Forelimb muscle (tissue), 1 donor: ENCODE results near the gene TNFSF12. TPM values are rescaled to one million over a fixed set of nuclear protein-coding genes. Genes with fewer than 3 reads are reported as not detected.

Source experiments
- DNase-seq: peaks from one replicate; pipeline ENCODE4 v3.0.0-alpha.2; 2013; ENCODE audit warnings: low read depth
- polyA plus RNA-seq: library from polyadenylated mRNA; unstranded; fragments of 120-200 nt; gene quantifications from one replicate; pipeline ENCODE4 v1.2.1, GENCODE V29; 2013; ENCODE audit not compliant: insufficient read length

TNFSF12 gene
- polyA plus RNA-seq, 1 donor, result 25.8 TPM

DNA sequence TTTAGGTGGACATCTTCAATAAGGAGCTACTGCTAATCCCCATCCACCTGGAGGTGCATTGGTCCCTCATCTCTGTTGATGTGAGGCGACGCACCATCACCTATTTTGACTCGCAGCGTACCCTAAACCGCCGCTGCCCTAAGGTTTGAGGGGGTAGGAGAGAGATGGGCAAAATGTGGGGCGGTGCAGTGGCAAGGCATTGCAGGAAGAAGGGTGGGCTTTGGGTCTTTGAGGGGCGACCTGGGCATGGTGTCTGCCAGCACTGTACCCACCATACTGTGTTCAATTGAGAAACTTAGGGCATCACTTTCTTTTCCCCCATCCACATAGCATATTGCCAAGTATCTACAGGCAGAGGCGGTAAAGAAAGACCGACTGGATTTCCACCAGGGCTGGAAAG lies 21.5 kb downstream of the TNFSF12 start:
- no peak for DNase-seq

DNA sequence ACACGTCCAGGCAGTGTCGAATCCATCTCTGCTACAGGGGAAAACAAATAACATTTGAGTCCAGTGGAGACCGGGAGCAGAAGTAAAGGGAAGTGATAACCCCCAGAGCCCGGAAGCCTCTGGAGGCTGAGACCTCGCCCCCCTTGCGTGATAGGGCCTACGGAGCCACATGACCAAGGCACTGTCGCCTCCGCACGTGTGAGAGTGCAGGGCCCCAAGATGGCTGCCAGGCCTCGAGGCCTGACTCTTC lies 23.4 kb downstream of the TNFSF12 start:
- no peak for DNase-seq

DNA sequence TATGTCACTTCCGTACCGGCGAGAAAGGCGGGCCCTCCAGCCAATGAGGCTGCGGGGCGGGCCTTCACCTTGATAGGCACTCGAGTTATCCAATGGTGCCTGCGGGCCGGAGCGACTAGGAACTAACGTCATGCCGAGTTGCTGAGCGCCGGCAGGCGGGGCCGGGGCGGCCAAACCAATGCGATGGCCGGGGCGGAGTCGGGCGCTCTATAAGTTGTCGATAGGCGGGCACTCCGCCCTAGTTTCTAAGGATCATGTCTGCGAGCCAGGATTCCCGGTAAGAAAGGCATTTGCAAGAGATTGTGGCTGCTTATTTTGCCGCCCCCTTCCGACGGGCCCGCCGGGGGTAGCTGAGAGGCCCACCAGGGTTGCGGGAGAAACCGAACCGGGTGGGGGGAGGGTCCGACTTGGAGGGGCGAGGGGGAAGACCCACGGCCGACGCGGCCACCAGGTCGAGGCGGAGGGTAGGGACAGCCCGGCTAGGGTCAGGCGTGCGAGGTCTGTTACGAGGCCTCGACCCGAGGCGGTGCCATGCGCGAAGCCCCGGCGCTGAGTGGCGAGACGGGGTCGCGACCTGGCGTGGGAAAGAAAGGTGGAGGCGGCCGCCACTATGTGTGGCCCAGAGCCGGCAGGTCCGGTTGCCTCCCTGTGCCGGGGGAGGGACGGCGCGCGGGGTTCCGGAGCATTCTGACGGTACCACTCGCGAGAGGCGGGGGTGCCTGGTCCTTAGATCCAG lies 23.9 kb downstream of the TNFSF12 start:
- peak; percentile 96 for DNase-seq

DNA sequence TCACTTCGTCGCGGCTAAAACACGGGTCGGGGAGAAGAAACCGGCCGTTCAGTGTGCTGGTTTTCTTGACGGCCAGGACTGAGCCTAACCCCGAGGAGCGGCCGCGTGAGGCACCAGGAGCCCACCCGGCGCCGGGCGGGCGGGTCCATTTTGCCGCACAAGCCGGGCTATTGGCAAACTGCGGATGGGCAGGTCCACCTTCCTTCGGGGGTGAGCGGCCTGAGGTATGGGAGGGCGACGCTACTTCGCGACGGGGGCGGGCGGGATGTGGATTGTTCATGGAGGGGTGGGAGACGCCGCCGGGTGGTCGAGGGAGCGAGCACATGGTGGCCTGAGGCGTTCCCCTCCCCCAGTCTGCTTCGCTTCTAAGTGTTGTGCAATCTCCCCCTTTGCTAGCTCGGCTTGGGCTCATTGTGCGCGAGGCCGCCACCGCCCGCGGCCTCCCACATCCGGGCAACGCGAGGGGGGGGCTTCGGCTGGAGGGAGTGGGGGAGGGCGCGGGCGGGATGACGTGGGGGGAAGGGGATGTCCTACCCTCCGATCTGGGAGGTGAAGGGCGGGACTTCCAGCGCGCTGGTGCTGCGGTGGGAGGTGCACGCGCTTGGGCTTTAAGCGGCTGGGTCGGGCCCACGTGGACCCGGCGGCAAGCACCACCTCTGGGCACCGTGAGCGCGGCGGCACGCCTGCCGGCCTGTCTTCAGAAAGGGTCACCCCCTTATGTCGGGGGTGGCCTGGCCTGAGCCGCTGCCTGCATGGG lies 24.6 kb downstream of the TNFSF12 start:
- DNase-seq, result no peak

DNA sequence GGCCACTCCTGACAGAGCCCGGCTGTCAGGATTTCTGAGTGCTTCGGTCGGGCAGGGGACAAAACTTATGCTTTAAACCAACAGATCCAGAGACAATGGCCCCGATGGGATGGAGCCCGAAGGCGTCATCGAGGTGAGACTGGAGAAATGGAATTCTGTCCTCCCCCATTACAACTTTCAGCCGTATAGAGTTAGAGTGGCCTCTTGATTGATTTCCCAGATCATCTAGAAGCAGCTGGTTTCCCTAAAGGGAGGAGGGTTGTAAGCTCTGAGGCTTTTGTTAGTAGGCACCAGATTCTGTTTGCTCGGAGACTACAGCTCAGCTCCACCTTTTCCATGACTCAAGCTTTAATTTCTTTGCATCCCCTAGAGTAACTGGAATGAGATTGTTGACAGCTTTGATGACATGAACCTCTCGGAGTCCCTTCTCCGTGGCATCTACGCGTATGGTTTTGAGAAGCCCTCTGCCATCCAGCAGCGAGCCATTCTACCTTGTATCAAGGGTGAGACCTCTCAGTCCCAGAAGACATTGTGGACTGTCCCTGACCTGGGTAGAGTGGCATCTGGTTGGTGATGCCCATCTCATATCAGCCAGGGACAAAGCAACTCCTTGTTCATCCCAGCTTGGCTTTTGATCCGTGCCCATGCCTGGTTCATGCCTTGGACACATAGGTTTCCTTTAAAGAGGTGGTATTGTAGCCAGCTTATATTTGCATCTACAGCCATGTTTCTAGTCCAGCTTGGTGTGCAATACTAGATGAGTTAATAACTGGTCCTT lies 25.5 kb downstream of the TNFSF12 start:
- DNase-seq, result no peak

DNA sequence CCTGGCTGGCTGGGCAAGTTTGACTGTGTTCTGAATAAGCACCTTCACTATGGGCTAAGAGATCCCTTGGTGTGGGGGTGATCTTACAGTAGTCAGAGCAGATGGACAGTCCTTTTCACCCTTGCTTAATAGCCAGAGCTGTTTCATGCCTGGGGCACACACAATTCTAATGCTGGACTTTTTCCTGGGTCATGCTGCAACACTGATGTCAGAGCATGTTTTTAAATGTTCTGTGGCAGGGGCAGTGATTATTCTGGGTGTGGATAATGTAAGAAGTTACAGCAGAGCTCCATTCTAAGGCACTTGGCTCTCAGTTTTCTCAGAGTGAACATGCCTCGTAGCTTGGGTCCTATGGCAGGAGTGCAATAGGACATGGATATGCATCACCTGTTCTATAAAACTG lies 26.6 kb downstream of the TNFSF12 start:
- DNase-seq, result no peak

DNA sequence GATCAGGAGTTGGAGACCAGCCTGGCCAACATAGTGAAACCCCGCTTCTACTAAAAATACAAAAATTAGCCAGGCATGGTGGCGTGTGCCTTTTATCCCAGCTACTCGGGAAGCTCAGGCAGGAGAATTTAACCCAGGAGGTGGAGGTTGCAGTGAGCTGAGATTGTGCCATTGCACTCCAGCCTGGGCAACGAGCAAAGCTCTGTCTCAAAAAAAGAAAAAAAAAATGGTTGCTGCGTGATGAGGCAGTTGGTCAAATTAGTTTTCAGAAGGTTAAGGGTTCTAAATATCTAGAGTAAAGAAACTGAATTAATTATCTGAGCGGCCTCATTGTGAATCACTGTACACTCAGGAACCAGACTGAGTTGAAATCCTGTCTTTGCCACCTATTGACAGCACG lies 27.1 kb downstream of the TNFSF12 start:
- DNase-seq, result no peak

DNA sequence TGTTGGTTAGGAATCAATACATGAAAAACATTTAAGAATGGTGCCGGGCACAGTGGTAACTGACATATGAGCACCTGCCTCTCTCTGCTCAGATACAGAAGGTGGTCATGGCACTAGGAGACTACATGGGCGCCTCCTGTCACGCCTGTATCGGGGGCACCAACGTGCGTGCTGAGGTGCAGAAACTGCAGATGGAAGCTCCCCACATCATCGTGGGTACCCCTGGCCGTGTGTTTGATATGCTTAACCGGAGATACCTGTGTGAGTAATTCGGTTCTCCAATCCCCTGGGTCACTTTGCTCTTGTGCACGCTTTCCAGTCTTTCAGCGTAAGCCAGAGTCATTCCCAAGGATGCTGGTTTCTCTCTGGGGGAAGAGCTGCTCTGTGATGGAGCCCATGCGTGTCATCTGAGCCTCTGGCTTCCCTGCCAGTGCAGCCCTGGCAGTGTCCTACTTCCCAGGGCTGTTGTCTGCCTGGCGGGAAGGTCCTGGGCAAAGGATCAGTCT lies 27.6 kb downstream of the TNFSF12 start:
- DNase-seq, result no peak

DNA sequence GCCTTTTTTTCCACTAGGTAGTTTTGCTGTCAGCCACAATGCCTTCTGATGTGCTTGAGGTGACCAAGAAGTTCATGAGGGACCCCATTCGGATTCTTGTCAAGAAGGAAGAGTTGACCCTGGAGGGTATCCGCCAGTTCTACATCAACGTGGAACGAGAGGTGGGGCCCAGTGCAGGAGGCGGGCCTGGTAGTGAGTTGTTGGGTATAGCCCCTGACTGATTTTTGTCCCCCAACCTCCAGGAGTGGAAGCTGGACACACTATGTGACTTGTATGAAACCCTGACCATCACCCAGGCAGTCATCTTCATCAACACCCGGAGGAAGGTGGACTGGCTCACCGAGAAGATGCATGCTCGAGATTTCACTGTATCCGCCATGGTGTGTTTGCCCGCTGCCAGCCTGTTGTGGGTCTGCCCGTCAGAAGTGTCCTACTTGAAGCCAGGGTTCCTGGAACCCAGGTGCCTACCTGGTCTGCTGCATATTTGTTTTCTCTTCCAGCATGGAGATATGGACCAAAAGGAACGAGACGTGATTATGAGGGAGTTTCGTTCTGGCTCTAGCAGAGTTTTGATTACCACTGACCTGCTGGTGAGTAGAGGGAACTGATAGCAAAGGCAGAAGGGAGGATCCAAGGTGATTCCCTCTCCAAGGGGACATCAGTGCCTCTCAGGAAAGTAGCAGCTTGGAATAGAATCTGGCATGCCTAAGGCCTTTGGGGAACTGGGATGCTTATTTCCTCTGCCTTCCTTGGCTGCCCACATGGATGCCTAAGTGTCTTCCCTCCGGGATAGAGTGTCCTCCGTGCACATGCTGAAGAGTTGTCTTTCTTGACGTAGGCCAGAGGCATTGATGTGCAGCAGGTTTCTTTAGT lies 28.7 kb downstream of the TNFSF12 start:
- no peak for DNase-seq

DNA sequence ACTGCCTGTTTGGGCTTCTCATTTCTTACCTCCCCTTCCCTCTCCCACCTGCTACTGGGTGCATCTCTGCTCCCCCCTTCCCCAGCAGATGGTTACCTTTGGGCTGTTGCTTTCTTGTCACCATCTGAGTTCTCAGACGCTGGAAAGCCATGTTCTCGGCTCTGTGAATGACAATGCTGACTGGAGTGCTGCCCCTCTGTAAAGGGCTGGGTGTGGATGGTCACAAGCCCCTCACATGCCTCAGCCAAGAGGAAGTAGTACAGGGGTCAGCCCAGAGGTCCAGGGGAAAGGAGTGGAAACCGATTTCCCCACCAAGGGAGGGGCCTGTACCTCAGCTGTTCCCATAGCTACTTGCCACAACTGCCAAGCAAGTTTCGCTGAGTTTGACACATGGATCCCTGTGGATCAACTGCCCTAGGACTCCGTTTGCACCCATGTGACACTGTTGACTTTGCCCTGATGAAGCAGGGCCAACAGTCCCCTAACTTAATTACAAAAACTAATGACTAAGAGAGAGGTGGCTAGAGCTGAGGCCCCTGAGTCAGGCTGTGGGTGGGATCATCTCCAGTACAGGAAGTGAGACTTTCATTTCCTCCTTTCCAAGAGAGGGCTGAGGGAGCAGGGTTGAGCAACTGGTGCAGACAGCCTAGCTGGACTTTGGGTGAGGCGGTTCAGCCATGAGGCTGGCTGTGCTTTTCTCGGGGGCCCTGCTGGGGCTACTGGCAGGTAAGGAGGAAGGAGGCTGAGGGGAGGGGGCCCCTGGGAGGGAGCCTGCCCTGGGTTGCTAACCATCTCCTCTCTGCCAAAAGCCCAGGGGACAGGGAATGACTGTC lies 30.4 kb downstream of the TNFSF12 start, which contains the start of gene CD68:
Gene CD68 (plus strand): TSS at position 638 of the 833 bp plus-strand sequence. CDS start 40 bp downstream, at position 678.
- no peak for DNase-seq

DNA sequence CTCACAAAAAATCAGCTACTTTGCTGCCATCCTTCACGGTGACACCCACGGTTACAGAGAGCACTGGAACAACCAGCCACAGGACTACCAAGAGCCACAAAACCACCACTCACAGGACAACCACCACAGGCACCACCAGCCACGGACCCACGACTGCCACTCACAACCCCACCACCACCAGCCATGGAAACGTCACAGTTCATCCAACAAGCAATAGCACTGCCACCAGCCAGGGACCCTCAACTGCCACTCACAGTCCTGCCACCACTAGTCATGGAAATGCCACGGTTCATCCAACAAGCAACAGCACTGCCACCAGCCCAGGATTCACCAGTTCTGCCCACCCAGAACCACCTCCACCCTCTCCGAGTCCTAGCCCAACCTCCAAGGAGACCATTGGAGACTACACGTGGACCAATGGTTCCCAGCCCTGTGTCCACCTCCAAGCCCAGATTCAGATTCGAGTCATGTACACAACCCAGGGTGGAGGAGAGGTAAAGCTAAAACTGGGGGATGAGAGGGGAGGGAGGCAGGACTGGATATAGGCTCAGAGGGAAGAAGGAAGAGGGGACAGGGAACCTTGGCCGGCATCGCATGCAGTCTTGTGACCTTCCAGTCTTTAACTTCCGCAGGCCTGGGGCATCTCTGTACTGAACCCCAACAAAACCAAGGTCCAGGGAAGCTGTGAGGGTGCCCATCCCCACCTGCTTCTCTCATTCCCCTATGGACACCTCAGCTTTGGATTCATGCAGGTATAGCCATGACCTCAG lies 31.2 kb downstream of the TNFSF12 start:
- DNase-seq, result no peak

DNA sequence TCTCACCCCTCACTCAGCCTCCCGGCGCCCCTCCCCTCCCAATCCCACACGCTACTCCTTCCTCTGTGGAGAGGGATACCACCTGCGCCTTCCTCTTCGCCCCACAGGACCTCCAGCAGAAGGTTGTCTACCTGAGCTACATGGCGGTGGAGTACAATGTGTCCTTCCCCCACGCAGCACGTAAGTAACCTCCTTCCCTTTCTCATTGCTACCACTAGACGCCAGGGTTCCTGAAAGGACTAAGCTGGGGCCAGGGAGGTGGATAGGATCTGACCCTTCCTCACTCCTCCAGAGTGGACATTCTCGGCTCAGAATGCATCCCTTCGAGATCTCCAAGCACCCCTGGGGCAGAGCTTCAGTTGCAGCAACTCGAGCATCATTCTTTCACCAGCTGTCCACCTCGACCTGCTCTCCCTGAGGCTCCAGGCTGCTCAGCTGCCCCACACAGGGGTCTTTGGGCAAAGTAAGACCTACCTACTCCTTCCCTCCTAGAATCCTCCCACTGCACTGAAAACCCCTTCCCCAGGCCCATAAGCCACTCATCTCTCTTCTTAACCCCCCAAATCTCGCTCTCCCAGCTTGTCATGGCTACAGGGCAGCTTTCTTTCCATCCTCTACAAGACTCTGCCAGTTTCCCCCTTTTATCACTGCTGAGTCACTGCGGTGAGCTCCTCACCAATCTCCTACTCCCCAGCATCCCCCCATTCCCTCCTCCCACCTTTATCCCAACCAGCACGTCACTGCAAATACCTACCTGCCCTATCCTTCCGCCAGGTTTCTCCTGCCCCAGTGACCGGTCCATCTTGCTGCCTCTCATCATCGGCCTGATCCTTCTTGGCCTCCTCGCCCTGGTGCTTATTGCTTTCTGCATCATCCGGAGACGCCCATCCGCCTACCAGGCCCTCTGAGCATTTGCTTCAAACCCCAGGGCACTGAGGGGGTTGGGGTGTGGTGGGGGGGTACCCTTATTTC lies 32.0 kb downstream of the TNFSF12 start:
- no peak for DNase-seq

DNA sequence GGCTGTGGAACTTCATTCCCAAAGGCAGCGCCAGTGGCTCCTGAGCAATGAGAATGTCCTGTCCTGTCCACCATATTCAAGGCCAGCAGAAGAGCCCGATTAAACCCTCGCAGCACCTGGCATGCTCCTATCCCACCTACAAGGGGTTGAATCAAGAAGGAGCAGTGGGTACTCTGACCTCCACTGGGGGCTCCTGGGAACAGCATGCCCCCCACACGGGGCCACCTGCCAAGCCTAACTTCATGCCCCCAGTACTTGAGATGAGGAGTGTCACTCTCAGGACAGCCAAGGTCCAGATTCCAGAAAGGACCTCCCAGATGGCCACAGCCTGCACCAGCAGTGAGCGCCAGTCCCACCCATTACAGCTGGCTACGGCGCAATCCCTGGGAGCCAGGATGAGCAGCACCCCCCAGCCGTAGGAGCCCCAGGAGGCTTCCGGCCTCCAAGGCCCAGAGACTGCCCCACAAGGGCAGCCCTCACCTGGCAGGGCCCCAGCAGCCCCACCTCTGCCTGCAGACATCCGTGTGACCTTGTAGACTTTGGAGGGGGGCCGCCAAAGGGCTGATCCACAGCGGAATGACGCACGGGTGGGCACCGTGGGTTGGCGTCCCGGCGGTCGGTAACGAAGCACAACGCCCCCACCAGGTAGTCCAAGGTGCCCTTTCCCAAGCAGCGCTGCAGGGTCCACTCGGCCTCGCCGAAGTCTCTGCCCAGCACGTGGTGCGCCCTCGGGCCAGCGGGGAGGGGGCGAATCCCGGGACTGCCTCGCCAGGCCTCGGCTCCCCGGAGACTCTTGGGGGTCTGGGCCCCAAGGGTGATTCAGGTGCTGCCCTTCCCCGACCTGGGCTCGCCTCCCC lies 33.8 kb downstream of the TNFSF12 start:
- no peak for DNase-seq

DNA sequence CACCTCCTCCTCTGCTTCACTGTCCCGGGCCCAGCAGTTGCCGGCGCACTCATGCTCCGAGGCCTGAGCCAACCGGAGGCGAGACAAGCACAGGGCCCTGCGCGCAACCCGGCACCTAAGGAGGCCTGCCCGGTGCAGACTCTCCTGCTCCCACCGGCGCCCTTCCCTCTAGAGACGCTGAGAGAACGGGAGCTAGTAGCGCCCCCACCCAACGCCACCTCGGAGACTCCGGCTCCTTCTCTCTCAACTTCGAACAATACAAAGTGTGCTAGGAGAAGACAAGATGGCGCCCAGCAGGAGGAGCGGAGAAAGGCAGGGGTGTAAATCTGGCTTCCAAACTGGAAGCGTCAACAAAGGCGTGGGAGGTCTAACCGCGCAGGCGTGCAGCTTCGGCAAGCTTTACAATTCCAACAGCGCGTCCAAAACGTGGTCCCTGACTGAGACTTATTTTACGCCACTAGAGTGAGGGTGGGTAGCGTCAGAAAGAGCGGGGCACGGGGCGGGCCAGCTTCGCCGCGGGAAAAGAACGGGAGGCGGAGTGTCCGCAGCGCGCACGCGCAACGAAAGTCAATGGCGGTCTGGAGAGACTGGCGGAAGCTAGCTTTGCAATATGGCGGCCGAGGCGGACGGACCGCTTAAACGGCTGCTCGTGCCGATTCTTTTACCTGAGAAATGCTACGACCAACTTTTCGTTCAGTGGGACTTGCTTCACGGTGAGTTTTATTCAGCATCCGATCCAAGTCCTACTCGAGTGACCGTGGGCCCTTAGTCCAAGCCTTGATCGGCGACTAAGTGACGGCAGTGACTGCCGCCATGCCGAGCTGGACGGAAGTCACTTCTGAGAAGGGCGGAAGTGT lies 34.6 kb downstream of the TNFSF12 start, which contains the start of gene MPDU1:
Gene MPDU1 (plus strand): TSS at position 600 of the 857 bp plus-strand sequence. CDS start 11 bp downstream, at position 611.
- peak; percentile 98 for DNase-seq

DNA sequence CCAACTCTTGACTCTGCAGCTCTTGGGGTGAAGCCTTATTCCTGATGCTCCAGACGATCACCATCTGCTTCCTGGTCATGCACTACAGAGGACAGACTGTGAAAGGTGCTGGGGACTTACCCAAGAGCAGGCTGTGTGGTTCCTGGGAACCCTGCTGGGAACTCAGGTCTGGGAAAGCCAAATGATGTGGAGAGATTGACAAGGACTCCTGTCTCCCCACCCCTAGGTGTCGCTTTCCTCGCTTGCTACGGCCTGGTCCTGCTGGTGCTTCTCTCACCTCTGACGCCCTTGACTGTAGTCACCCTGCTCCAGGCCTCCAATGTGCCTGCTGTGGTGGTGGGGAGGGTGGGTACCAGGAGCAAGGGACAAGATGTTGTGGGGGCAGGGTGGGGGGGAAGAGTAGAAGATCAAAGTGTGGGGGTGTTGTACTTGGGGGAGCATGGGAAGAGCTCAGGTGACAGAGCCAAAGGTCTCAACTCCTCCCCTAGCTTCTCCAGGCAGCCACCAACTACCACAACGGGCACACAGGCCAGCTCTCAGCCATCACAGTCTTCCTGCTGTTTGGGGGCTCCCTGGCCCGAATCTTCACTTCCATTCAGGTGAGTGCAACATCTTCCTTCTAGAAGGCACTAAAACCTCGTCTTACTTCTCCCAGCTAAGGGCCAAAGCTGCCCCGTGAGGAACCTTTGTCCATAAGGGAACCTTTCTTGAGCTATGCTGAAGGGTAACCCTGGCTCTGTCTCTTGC lies 38.0 kb downstream of the TNFSF12 start:
- DNase-seq, result no peak
